HG02885 (cell line): ENCODE data around the gene TEKTIP1.
"Not testable (repeated sequence)": the region's sequence is repeated elsewhere in the genome, so short reads cannot be mapped to it uniquely, and the experiment has no call there.

Source experiments
- ATAC-seq: cut with Tn5 transposase; IDR thresholded peaks from one replicate; pipeline ENCODE4 v1.9.1; 2021; ENCODE audit warnings: mild to moderate bottlenecking; ENCODE audit not compliant: unreplicated experiment, poor library complexity

TEKTIP1 gene

GRCh38 chr19:3578390-3578789, 39.4 kb downstream of the TEKTIP1 start:
- ATAC-seq, result no peak

GRCh38 chr19:3580156-3580934, 41.4 kb downstream of the TEKTIP1 start:
- no peak for ATAC-seq

- ATAC-seq, result not testable (repeated sequence)
These were observed 42.8 kb downstream of the TEKTIP1 start for GRCh38 chr19:3581792-3582191.

- not testable (repeated sequence) for ATAC-seq
These were observed 45.2 kb downstream of the TEKTIP1 start for GRCh38 chr19:3584036-3584802.

GRCh38 chr19:3585301-3586126, 46.5 kb downstream of the TEKTIP1 start, which contains the start of gene GIPC3:
Gene GIPC3 (plus strand): TSS chr19:3585478. CDS start chr19:3585598, 120 bp downstream.
- ATAC-seq, result no peak

GRCh38 chr19:3586127-3586626, 47.2 kb downstream of the TEKTIP1 start:
- ATAC-seq, result no peak

- ATAC-seq, result no peak
These were observed 47.9 kb downstream of the TEKTIP1 start for GRCh38 chr19:3586707-3587346.

GRCh38 chr19:3589439-3589838, 50.5 kb downstream of the TEKTIP1 start:
- ATAC-seq, result no peak

GRCh38 chr19:3589949-3590348, 51.0 kb downstream of the TEKTIP1 start:
- no peak for ATAC-seq

GRCh38 chr19:3590991-3591659, 52.2 kb downstream of the TEKTIP1 start:
- no peak for ATAC-seq

GRCh38 chr19:3591876-3592613, 53.1 kb downstream of the TEKTIP1 start:
- no peak for ATAC-seq

GRCh38 chr19:3593156-3593555, 54.2 kb downstream of the TEKTIP1 start:
- no peak for ATAC-seq
